Astrocyte of the spinal cord (primary cell): ENCODE data around the gene NUDT8.
"Not testable (repeated sequence)": the region's sequence is repeated elsewhere in the genome, so short reads cannot be mapped to it uniquely, and the experiment has no call there.

Source experiments
- DNase-seq: peaks from one replicate; pipeline ENCODE4 v3.0.0; 2011; ENCODE audit warnings: low read depth, low spot score
- H3K4me3 ChIP-seq: 2 replicates; pipeline ENCODE4 v1.5.1; 2011; ENCODE audit warnings: low read depth, mild to moderate bottlenecking, low read length, moderate library complexity
- CTCF ChIP-seq: IDR thresholded peaks from 2 replicates; pipeline ENCODE4 v1.5.1; 2012; ENCODE audit warnings: low read depth, mild to moderate bottlenecking, low read length, inconsistent platforms
- in situ Hi-C: cut with HindIII; loops from 2 replicates; pipeline ENCODE4 v1.10.0; 2017; ENCODE audit warnings: low sequenced_read_pairs

NUDT8 gene

GRCh38 chr11:67621928-67622327 is 7.8 kb downstream of the NUDT8 start:
- in situ Hi-C loops, H3K4me3 ChIP-seq, DNase-seq: not testable (repeated sequence)

- DNase-seq, in situ Hi-C loops, H3K4me3 ChIP-seq: not testable (repeated sequence)
Measured at GRCh38 chr11:67620621-67621020, 9.1 kb downstream of the NUDT8 start.

GRCh38 chr11:67619683-67620618 is 9.8 kb downstream of the NUDT8 start:
- DNase-seq, H3K4me3 ChIP-seq, in situ Hi-C loops: not testable (repeated sequence)

- H3K4me3 ChIP-seq, in situ Hi-C loops, DNase-seq: not testable (repeated sequence)
Measured at GRCh38 chr11:67618901-67619659, 10.7 kb downstream of the NUDT8 start.

GRCh38 chr11:67617243-67617953 is 12.3 kb downstream of the NUDT8 start:
- TF ChIP-seq CTCF: no peak
- DNase-seq: no peak
- H3K4me3 ChIP-seq: no peak overlapping the region
- in situ Hi-C loops: no loop called here

- no peak for DNase-seq
- no peak for TF ChIP-seq CTCF
Measured at GRCh38 chr11:67616431-67617242, 13.1 kb downstream of the NUDT8 start.

GRCh38 chr11:67615728-67616430 is 13.9 kb downstream of the NUDT8 start:
- no peak for TF ChIP-seq CTCF
- in situ Hi-C loops: no loop called here
- DNase-seq: no peak
- no peak overlapping the region for H3K4me3 ChIP-seq

More at GRCh38 chr11:67616431-67617242, 13.1 kb downstream of the NUDT8 start:
- H3K4me3 ChIP-seq: no peak overlapping the region
- in situ Hi-C loops: no loop called here
